CD4-positive, CD25-positive, alpha-beta regulatory T cell (primary cell): ENCODE data around the gene PKP4. TPM values are rescaled to one million over a fixed set of nuclear protein-coding genes. Genes with fewer than 3 reads are reported as not detected.

Experiments
- ATAC-seq, 2 donors: fragments of 150-1000 bp; cut with Tn5 transposase; one replicate each; pipeline ENCODE4 v1.10.0; 2021; ENCODE audit warnings: low read depth in 2 of 2, moderate number of reproducible peaks in 2 of 2, moderate library complexity in 1 of 2
- DNase-seq, 3 donors: peaks; one replicate each; pipeline versions ENCODE4 v3.0.0 to v3.0.0-alpha.2; 2012 to 2022; ENCODE audit warnings: mixed read lengths in 1 of 3
- H3K27ac ChIP-seq: one replicate; pipeline ENCODE4 v1.7.0; 2013; ENCODE audit warnings: mild to moderate bottlenecking, low read length; ENCODE audit not compliant: insufficient read depth, poor library complexity, severe bottlenecking
- H3K27me3 ChIP-seq: one replicate; pipeline ENCODE4 v1.7.0; 2013; ENCODE audit warnings: low read length; ENCODE audit not compliant: control insufficient read depth, insufficient read depth
- H3K36me3 ChIP-seq: one replicate; pipeline ENCODE4 v1.7.0; 2013; ENCODE audit warnings: mild to moderate bottlenecking, low read length, moderate library complexity; ENCODE audit not compliant: control insufficient read depth, insufficient read depth
- H3K4me1 ChIP-seq: 2 replicates; pipeline ENCODE4 v1.7.0; 2013; ENCODE audit warnings: mild to moderate bottlenecking, low read length; ENCODE audit not compliant: insufficient read depth, control insufficient read depth, poor library complexity, severe bottlenecking
- H3K4me3 ChIP-seq: one replicate; pipeline ENCODE4 v1.7.0; 2013; ENCODE audit warnings: low read depth, mild to moderate bottlenecking, low read length, moderate library complexity
- H3K9me3 ChIP-seq, 2 experiments: 1 replicate in 1 of 2; 2 replicates in 1 of 2; pipeline ENCODE4 v1.7.0; 2013; ENCODE audit warnings: low read length in 2 of 2, mild to moderate bottlenecking in 1 of 2, moderate library complexity in 1 of 2; ENCODE audit not compliant: control insufficient read depth in 2 of 2
- H3K27ac Mint-ChIP-seq, 3 donors: one replicate each; pipeline ENCODE4 v1.8.0; 2020 to 2022; ENCODE audit warnings: mild to moderate bottlenecking in 3 of 3, mixed read lengths in 3 of 3, moderate library complexity in 2 of 3
- H3K27me3 Mint-ChIP-seq: one replicate; pipeline ENCODE4 v1.8.0; 2022; ENCODE audit warnings: mild to moderate bottlenecking, mixed read lengths
- H3K36me3 Mint-ChIP-seq: one replicate; pipeline ENCODE4 v1.8.0; 2020; ENCODE audit warnings: mixed read lengths
- H3K4me1 Mint-ChIP-seq, 4 donors: one replicate each; pipeline ENCODE4 v1.8.0; 2020 to 2022; ENCODE audit warnings: mixed read lengths in 4 of 4, mild to moderate bottlenecking in 1 of 4
- H3K4me3 Mint-ChIP-seq, 4 donors: one replicate each; pipeline ENCODE4 v1.8.0; 2020 to 2022; ENCODE audit warnings: mild to moderate bottlenecking in 4 of 4, mixed read lengths in 4 of 4, moderate library complexity in 3 of 4
- H3K9me3 Mint-ChIP-seq, 7 donors: one replicate each; pipeline ENCODE4 v1.8.0; 2020 to 2022; ENCODE audit warnings: mixed read lengths in 7 of 7, mild to moderate bottlenecking in 3 of 7, moderate library complexity in 2 of 7
- polyA plus RNA-seq, 4 donors: library from polyadenylated mRNA; unstranded; fragments of 300-500 nt; fragmentation: Illumina TruSeq; gene quantifications; one replicate each; pipeline ENCODE4 v1.2.3, GENCODE V29; 2021
- total RNA-seq: library from RNA; stranded (reverse); gene quantifications from one replicate; pipeline ENCODE4 v1.2.3, GENCODE V29; 2022

The PKP4 gene
- total RNA-seq (21.9 TPM), polyA plus RNA-seq (10 to 100 TPM in 1 of 4 donors, 1 to 10 TPM in 3; 1.9 to 17.4 (median 3.4) TPM)

- no peaks in the 10 kb centered on the region for H3K9me3 ChIP-seq
- no peaks in the 10 kb centered on the region for H3K36me3 Mint-ChIP-seq
- peak within 1 kb of the TSS; percentile 85 to 90 (median 86) for H3K27ac Mint-ChIP-seq
- peaks cover 29% of the 10 kb centered on the region for H3K4me1 ChIP-seq
- H3K27me3 ChIP-seq, result peaks cover 2% of the 10 kb centered on the region
- ATAC-seq (peak; percentile 91 to 94), DNase-seq (peak; percentile 89 to 92 (median 89))
- H3K4me3 ChIP-seq, result peak within 1 kb of the TSS; percentile 80
- H3K4me3 Mint-ChIP-seq, result peak within 1 kb of the TSS; percentile 90 to 97 (median 94)
- H3K36me3 ChIP-seq, result no peaks in the 10 kb centered on the region
- H3K27ac ChIP-seq, result peak within 1 kb of the TSS; percentile 70
- peaks cover 10% of the 10 kb centered on the region for H3K27me3 Mint-ChIP-seq
- H3K4me1 Mint-ChIP-seq, result peaks cover 10 to 36% (median 28%) of the 10 kb centered on the region in 4 donors
- no peaks in the 10 kb centered on the region for H3K9me3 Mint-ChIP-seq
Measured at GRCh38 chr2:158456309-158457066, at the start of gene PKP4, which contains the start of gene CCDC148. TSS of gene PKP4 (plus strand) at chr2:158456952. CDS start at chr2:158533185, 76,233 bp downstream. TSS of gene CCDC148 (minus strand) at chr2:158456753. CDS start at chr2:158456439, 314 bp downstream.

- peaks cover 19% of the 10 kb centered on the region for H3K27me3 Mint-ChIP-seq
- Histone ChIP-seq H3K27ac (no peak overlapping the region), H3K4me1 (no peaks in the 10 kb centered on the region), H3K9me3 (peaks cover 6 to 7% of the 10 kb centered on the region in 2 experiments), H3K4me3 (no peak overlapping the region), H3K36me3 (no peaks in the 10 kb centered on the region), H3K27me3 (peaks cover 2% of the 10 kb centered on the region)
- H3K9me3 Mint-ChIP-seq, result peaks cover 0 to 21% (median 5%) of the 10 kb centered on the region in 7 donors
- no peak overlapping the region for H3K4me3 Mint-ChIP-seq
- H3K27ac Mint-ChIP-seq, result no peak overlapping the region
- ATAC-seq, result no peak
- no peaks in the 10 kb centered on the region for H3K36me3 Mint-ChIP-seq
- H3K4me1 Mint-ChIP-seq, result no peaks in the 10 kb centered on the region
- no peak for DNase-seq
Measured at GRCh38 chr2:158407031-158407430, 49.7 kb upstream of the PKP4 start.

- H3K4me1 ChIP-seq, result no peaks in the 10 kb centered on the region
- H3K27me3 ChIP-seq, result peaks cover 2% of the 10 kb centered on the region
- Mint-ChIP-seq H3K36me3 (no peaks in the 10 kb centered on the region), H3K4me3 (no peak overlapping the region), H3K27me3 (peaks cover 21% of the 10 kb centered on the region), H3K9me3 (peaks cover 2 to 21% (median 5%) of the 10 kb centered on the region in 7 donors), H3K27ac (no peak overlapping the region), H3K4me1 (no peaks in the 10 kb centered on the region)
- no peak overlapping the region for H3K4me3 ChIP-seq
- H3K9me3 ChIP-seq, result peaks cover 8 to 9% of the 10 kb centered on the region in 2 experiments
- no peak overlapping the region for H3K27ac ChIP-seq
- ATAC-seq (no peak), DNase-seq (no peak)
- H3K36me3 ChIP-seq, result no peaks in the 10 kb centered on the region
Measured at GRCh38 chr2:158410132-158410531, 46.6 kb upstream of the PKP4 start.

GRCh38 chr2:158411748-158412147 lies 45.0 kb upstream of the PKP4 start:
- ATAC-seq, result no peak
- Histone ChIP-seq H3K4me3 (no peak overlapping the region), H3K9me3 (peaks cover 13 to 20% of the 10 kb centered on the region in 2 experiments), H3K4me1 (no peaks in the 10 kb centered on the region), H3K36me3 (no peaks in the 10 kb centered on the region), H3K27me3 (peaks cover 3% of the 10 kb centered on the region), H3K27ac (no peak overlapping the region)
- Mint-ChIP-seq H3K27ac (no peak overlapping the region), H3K27me3 (peaks cover 23% of the 10 kb centered on the region), H3K36me3 (no peaks in the 10 kb centered on the region), H3K9me3 (peaks cover 2 to 34% (median 9%) of the 10 kb centered on the region in 7 donors), H3K4me3 (no peak overlapping the region), H3K4me1 (no peaks in the 10 kb centered on the region)
- no peak for DNase-seq

GRCh38 chr2:158412206-158412605 lies 44.5 kb upstream of the PKP4 start:
- no peaks in the 10 kb centered on the region for H3K4me1 Mint-ChIP-seq
- Histone ChIP-seq H3K4me1 (no peaks in the 10 kb centered on the region), H3K27ac (no peak overlapping the region), H3K9me3 (peaks cover 13 to 20% of the 10 kb centered on the region in 2 experiments), H3K27me3 (peaks cover 7% of the 10 kb centered on the region), H3K36me3 (no peaks in the 10 kb centered on the region), H3K4me3 (no peak overlapping the region)
- DNase-seq (no peak), ATAC-seq (no peak)
- H3K27me3 Mint-ChIP-seq, result peaks cover 18% of the 10 kb centered on the region
- H3K9me3 Mint-ChIP-seq, result peaks cover 2 to 34% (median 9%) of the 10 kb centered on the region in 7 donors
- H3K4me3 Mint-ChIP-seq, result no peak overlapping the region
- no peak overlapping the region for H3K27ac Mint-ChIP-seq
- no peaks in the 10 kb centered on the region for H3K36me3 Mint-ChIP-seq

GRCh38 chr2:158413581-158413980 lies 43.2 kb upstream of the PKP4 start:
- H3K27me3 ChIP-seq, result peaks cover 6% of the 10 kb centered on the region
- H3K9me3 ChIP-seq, result peaks cover 13 to 20% of the 10 kb centered on the region in 2 experiments
- Mint-ChIP-seq H3K4me1 (no peaks in the 10 kb centered on the region), H3K27me3 (peaks cover 16% of the 10 kb centered on the region), H3K27ac (no peak overlapping the region), H3K36me3 (no peaks in the 10 kb centered on the region), H3K4me3 (no peak overlapping the region), H3K9me3 (peaks cover 2 to 34% (median 11%) of the 10 kb centered on the region in 7 donors)
- no peaks in the 10 kb centered on the region for H3K36me3 ChIP-seq
- no peaks in the 10 kb centered on the region for H3K4me1 ChIP-seq
- H3K4me3 ChIP-seq, result no peak overlapping the region
- ATAC-seq, result no peak
- DNase-seq, result no peak
- no peak overlapping the region for H3K27ac ChIP-seq

GRCh38 chr2:158414538-158414937 lies 42.2 kb upstream of the PKP4 start:
- no peaks in the 10 kb centered on the region for H3K4me1 Mint-ChIP-seq
- Histone ChIP-seq H3K4me3 (no peak overlapping the region), H3K27ac (no peak overlapping the region), H3K4me1 (no peaks in the 10 kb centered on the region), H3K9me3 (peaks cover 13 to 20% of the 10 kb centered on the region in 2 experiments), H3K36me3 (no peaks in the 10 kb centered on the region), H3K27me3 (peaks cover 6% of the 10 kb centered on the region)
- no peak overlapping the region for H3K27ac Mint-ChIP-seq
- H3K27me3 Mint-ChIP-seq, result peaks cover 16% of the 10 kb centered on the region
- H3K36me3 Mint-ChIP-seq, result no peaks in the 10 kb centered on the region
- no peak for ATAC-seq
- no peak overlapping the region for H3K4me3 Mint-ChIP-seq
- peaks cover 2 to 31% (median 10%) of the 10 kb centered on the region in 7 donors for H3K9me3 Mint-ChIP-seq
- DNase-seq, result no peak
